Gastroesophageal sphincter (tissue), 3 donors: ENCODE measurements around the gene PFKFB4.

Source experiments
- EP300 ChIP-seq: sonication (generic); formaldehyde crosslinking; IDR thresholded peaks from one replicate; pipeline ENCODE4 v1.6.1; 2017; ENCODE audit warnings: antibody characterized with exemption, mild to moderate bottlenecking
- TF ChIP-seq, protein P1 (sequence below), 4 experiments: fragments of 200-600 bp in 2 of 4; fragments of 450-650 bp in 2 of 4; sonication (generic) in 1 of 4; IDR thresholded peaks; one replicate each; pipeline ENCODE4 v1.5.1; 2017 to 2019; ENCODE audit warnings: antibody characterized with exemption in 4 of 4, mild to moderate bottlenecking in 2 of 4, moderate library complexity in 2 of 4

- TF ChIP-seq, protein P1, sequence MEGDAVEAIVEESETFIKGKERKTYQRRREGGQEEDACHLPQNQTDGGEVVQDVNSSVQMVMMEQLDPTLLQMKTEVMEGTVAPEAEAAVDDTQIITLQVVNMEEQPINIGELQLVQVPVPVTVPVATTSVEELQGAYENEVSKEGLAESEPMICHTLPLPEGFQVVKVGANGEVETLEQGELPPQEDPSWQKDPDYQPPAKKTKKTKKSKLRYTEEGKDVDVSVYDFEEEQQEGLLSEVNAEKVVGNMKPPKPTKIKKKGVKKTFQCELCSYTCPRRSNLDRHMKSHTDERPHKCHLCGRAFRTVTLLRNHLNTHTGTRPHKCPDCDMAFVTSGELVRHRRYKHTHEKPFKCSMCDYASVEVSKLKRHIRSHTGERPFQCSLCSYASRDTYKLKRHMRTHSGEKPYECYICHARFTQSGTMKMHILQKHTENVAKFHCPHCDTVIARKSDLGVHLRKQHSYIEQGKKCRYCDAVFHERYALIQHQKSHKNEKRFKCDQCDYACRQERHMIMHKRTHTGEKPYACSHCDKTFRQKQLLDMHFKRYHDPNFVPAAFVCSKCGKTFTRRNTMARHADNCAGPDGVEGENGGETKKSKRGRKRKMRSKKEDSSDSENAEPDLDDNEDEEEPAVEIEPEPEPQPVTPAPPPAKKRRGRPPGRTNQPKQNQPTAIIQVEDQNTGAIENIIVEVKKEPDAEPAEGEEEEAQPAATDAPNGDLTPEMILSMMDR (IDR thresholded peaks at IDR 0.05): no peak
- no peak for TF ChIP-seq EP300
These were observed 45.1 kb downstream of the PFKFB4 start for GRCh38 chr3:48511551-48511950.
